K562 (cell line): ENCODE data around the gene FPGS.
A peak's percentile ranks its signal among the peaks of the same experiment; 100 is the strongest.

Experiments used
- ARNT ChIP-seq, 2 experiments: fragments of 450-650 bp; IDR thresholded peaks; 2 replicates each; pipeline ENCODE4 v1.6.1; 2016; ENCODE audit warnings: mild to moderate bottlenecking in 1 of 2
- CBFB ChIP-seq: sonication (generic); formaldehyde crosslinking; IDR thresholded peaks from 2 replicates; pipeline ENCODE4 v1.4.0; 2020; ENCODE audit warnings: mild to moderate bottlenecking, missing genetic modification reagents
- EP300 ChIP-seq: IDR thresholded peaks from 2 replicates; pipeline ENCODE4 v1.6.1; 2012; ENCODE audit warnings: low read length, improper control_type of control experiment
- SIN3B ChIP-seq: fragments of 450-650 bp; IDR thresholded peaks from 2 replicates; pipeline ENCODE4 v1.6.1; 2017; ENCODE audit warnings: low read depth, mild to moderate bottlenecking, moderate library complexity
- TF ChIP-seq, protein P1 (sequence below), 3 experiments: IDR thresholded peaks in 2 of 3; conservative IDR thresholded peaks in 1 of 3; 2 replicates each; pipeline ENCODE4 v1.5.1; 2011 to 2012; ENCODE audit warnings: low read length in 3 of 3, mild to moderate bottlenecking in 3 of 3, control low read depth in 2 of 3, improper control_type of control experiment in 1 of 3, inconsistent platforms in 1 of 3, low read depth in 1 of 3, mixed read lengths in 1 of 3, moderate library complexity in 1 of 3; ENCODE audit not compliant: insufficient read depth in 2 of 3
- TF ChIP-seq, protein P2 (sequence below): fragments of 450-650 bp; IDR thresholded peaks from 2 replicates; pipeline ENCODE4 v1.6.1; 2016

DNA sequence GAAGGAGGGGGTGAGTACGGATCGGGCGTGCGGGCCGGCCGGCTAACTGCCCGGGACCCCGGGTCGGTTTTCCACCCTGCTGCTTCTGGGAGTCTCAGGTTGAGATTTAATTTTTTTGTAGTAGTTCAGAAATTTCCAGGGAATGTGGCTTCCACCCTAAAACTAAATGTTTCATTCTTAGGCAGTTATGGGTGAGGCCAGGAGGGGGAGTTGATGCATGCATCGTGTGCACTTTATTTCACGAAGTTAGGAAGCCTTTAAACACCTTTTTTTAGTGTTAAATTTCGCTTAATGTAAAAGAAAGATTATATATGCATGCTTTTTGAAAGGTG is 15.9 kb upstream of the FPGS start:
- TF ChIP-seq, protein P1, sequence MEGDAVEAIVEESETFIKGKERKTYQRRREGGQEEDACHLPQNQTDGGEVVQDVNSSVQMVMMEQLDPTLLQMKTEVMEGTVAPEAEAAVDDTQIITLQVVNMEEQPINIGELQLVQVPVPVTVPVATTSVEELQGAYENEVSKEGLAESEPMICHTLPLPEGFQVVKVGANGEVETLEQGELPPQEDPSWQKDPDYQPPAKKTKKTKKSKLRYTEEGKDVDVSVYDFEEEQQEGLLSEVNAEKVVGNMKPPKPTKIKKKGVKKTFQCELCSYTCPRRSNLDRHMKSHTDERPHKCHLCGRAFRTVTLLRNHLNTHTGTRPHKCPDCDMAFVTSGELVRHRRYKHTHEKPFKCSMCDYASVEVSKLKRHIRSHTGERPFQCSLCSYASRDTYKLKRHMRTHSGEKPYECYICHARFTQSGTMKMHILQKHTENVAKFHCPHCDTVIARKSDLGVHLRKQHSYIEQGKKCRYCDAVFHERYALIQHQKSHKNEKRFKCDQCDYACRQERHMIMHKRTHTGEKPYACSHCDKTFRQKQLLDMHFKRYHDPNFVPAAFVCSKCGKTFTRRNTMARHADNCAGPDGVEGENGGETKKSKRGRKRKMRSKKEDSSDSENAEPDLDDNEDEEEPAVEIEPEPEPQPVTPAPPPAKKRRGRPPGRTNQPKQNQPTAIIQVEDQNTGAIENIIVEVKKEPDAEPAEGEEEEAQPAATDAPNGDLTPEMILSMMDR (IDR thresholded peaks at IDR 0.05 in 2 of 3, conservative IDR thresholded peaks at IDR 0.05 in 1 of 3; ENCODE audit: insufficient read depth in 2 of 3, low read depth in 1 of 3, low read length in 3 of 3): peak; percentile 20 to 66 (median 45); a peak in 5 of 6 replicates
- TF ChIP-seq EP300: no peak
- TF ChIP-seq SIN3B: no peak
- TF ChIP-seq ARNT (IDR thresholded peaks at IDR 0.05): no peak
- TF ChIP-seq, protein P2, sequence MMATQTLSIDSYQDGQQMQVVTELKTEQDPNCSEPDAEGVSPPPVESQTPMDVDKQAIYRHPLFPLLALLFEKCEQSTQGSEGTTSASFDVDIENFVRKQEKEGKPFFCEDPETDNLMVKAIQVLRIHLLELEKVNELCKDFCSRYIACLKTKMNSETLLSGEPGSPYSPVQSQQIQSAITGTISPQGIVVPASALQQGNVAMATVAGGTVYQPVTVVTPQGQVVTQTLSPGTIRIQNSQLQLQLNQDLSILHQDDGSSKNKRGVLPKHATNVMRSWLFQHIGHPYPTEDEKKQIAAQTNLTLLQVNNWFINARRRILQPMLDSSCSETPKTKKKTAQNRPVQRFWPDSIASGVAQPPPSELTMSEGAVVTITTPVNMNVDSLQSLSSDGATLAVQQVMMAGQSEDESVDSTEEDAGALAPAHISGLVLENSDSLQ: no peak
- no peak for TF ChIP-seq CBFB (CRISPR knock-in tag)
